Subcutaneous abdominal adipose tissue (tissue), 5 donors: ENCODE results near the gene SLC4A5.

Experiments used
- H3K27ac ChIP-seq: one replicate; pipeline ENCODE4 v1.7.0; 2013; ENCODE audit warnings: low read depth, mild to moderate bottlenecking, inconsistent platforms, low read length, moderate library complexity
- H3K27me3 ChIP-seq, 5 donors: one replicate each; pipeline ENCODE4 v1.7.0; 2013; ENCODE audit warnings: low read length in 5 of 5, inconsistent platforms in 1 of 5; ENCODE audit not compliant: control insufficient read depth in 5 of 5, insufficient read depth in 4 of 5
- H3K36me3 ChIP-seq, 5 donors: one replicate each; pipeline ENCODE4 v1.7.0; 2013; ENCODE audit warnings: low read length in 5 of 5; ENCODE audit not compliant: control insufficient read depth in 5 of 5, insufficient read depth in 5 of 5
- H3K4me1 ChIP-seq, 5 donors: one replicate each; pipeline ENCODE4 v1.7.0; 2013; ENCODE audit warnings: low read length in 5 of 5, mild to moderate bottlenecking in 3 of 5, moderate library complexity in 1 of 5; ENCODE audit not compliant: control insufficient read depth in 5 of 5, insufficient read depth in 5 of 5
- H3K4me3 ChIP-seq, 5 donors: one replicate each; pipeline ENCODE4 v1.7.0; 2013; ENCODE audit warnings: low read length in 5 of 5, low read depth in 1 of 5
- H3K9ac ChIP-seq, 5 donors: one replicate each; pipeline ENCODE4 v1.7.0; 2013; ENCODE audit warnings: low read length in 5 of 5, mild to moderate bottlenecking in 4 of 5, moderate library complexity in 3 of 5
- H3K9me3 ChIP-seq, 5 donors: one replicate each; pipeline ENCODE4 v1.7.0; 2013; ENCODE audit warnings: low read length in 5 of 5; ENCODE audit not compliant: control insufficient read depth in 5 of 5
- donor health status: healthy.
- donor health status: healthy.
- donor health status: healthy.
- donor health status: healthy.
- donor health status: healthy.

Gene SLC4A5

GRCh38 chr2:74227646-74228045 lies 115.6 kb downstream of the SLC4A5 start:
- no peaks in the 10 kb centered on the region for H3K9me3 ChIP-seq
- H3K9ac ChIP-seq = no peak overlapping the region
- H3K4me1 ChIP-seq = no peaks in the 10 kb centered on the region
- H3K27me3 ChIP-seq = no peaks in the 10 kb centered on the region
- no peak overlapping the region for H3K4me3 ChIP-seq
- peaks cover 0 to 4% (median 0%) of the 10 kb centered on the region in 5 donors for H3K36me3 ChIP-seq
- H3K27ac ChIP-seq = no peak overlapping the region

DNA sequence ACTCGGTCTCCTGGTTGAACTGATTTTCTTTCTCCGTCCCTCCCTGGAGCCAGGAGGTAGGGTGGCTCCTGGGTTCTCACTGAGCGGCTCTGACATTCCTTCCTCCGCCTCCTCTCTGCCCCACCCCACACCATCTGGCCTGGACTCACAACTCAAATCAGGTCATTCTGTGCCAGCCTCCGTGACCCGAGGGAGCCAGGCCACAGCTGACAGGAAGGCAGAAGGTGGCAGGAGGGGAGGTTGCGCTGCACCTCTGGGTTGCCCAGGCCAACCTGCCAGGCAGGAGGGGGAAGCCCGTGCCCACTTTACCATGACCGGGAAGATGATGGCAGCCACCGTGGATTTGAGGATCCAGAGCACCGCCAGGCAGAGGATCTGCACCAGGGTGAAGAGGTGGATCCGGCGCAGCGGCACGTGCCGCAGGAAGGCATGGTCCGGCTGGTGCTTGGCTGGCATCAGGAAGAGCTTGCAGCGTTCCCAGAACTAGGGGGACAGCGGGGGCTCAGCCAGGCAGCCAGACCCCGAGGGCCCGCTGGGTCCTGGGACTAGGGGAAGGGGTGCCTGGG lies 116.5 kb downstream of the SLC4A5 start:
- Histone ChIP-seq H3K27me3 (no peaks in the 10 kb centered on the region), H3K27ac (no peak overlapping the region), H3K9ac (no peak overlapping the region), H3K9me3 (no peaks in the 10 kb centered on the region), H3K36me3 (peaks cover 0 to 4% (median 0%) of the 10 kb centered on the region in 5 donors), H3K4me1 (no peaks in the 10 kb centered on the region), H3K4me3 (no peak overlapping the region)

GRCh38 chr2:74225698-74226459 lies 117.3 kb downstream of the SLC4A5 start:
- no peaks in the 10 kb centered on the region for H3K9me3 ChIP-seq
- H3K4me1 ChIP-seq = no peaks in the 10 kb centered on the region
- H3K27me3 ChIP-seq = no peaks in the 10 kb centered on the region
- H3K27ac ChIP-seq = no peak overlapping the region
- no peak overlapping the region for H3K9ac ChIP-seq
- H3K4me3 ChIP-seq = no peak overlapping the region
- H3K36me3 ChIP-seq = no peaks in the 10 kb centered on the region

DNA sequence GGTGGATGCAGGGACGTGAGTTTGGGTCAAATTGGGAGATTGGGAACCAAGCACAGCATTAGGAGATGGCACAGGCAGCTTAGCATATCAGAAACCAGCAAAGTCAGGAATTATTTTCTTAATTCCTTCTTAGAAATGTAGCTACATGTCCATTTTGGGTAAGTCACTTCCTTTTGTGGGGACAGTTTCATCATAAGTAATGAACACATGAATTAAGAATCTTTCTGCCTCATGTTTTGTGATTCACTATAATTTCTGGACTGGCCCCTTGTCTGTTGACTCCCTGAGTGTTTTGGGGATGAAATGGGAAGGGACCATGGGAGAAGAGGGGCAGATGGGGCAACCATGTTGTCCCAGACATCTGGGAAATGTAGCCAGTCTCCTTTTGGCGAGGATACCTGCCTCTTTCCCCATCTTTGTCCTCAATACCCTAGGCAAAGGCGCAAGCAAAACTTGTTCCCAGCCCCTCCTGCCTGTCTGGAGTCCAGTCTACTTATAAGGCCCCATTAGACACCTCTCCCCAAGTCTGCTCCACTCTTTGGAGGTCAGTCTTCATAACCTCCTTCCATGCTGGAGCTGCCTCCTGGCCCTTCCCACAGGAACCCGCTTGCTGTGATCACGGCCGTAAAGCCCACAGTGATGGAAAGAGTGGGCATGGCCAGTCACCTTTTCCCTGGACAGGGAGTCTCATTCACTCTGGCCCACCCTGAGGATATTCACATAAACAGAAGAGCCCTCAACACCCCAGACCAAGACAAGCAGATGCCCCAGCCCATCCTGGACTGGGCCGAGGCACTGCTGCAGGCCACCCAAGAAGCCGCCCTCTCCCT lies 119.1 kb downstream of the SLC4A5 start:
- no peak overlapping the region for H3K27ac ChIP-seq

GRCh38 chr2:74222300-74222650 lies 120.9 kb downstream of the SLC4A5 start:
- Histone ChIP-seq H3K4me1 (no peaks in the 10 kb centered on the region), H3K9ac (no peak overlapping the region), H3K27me3 (no peaks in the 10 kb centered on the region), H3K4me3 (no peak overlapping the region), H3K36me3 (peaks cover 0 to 5% (median 3%) of the 10 kb centered on the region in 5 donors), H3K9me3 (no peaks in the 10 kb centered on the region), H3K27ac (no peak overlapping the region)

More for the DNA sequence above, 119.1 kb downstream of the SLC4A5 start:
- H3K9me3 ChIP-seq = no peaks in the 10 kb centered on the region
- no peaks in the 10 kb centered on the region for H3K36me3 ChIP-seq
- H3K4me1 ChIP-seq = no peaks in the 10 kb centered on the region
- H3K27me3 ChIP-seq = no peaks in the 10 kb centered on the region
- H3K9ac ChIP-seq = no peak overlapping the region
- H3K4me3 ChIP-seq = no peak overlapping the region

GRCh38 chr2:74221604-74222299 lies 121.5 kb downstream of the SLC4A5 start:
- Histone ChIP-seq H3K27ac (no peak overlapping the region), H3K4me1 (no peaks in the 10 kb centered on the region), H3K27me3 (no peaks in the 10 kb centered on the region), H3K36me3 (peaks cover 0 to 5% (median 3%) of the 10 kb centered on the region in 5 donors), H3K9ac (no peak overlapping the region), H3K4me3 (no peak overlapping the region), H3K9me3 (no peaks in the 10 kb centered on the region)

GRCh38 chr2:74221091-74221490 lies 122.1 kb downstream of the SLC4A5 start:
- H3K36me3 ChIP-seq = peaks cover 0 to 5% (median 3%) of the 10 kb centered on the region in 5 donors
- no peak overlapping the region for H3K4me3 ChIP-seq
- no peak overlapping the region for H3K9ac ChIP-seq
- no peaks in the 10 kb centered on the region for H3K4me1 ChIP-seq
- no peaks in the 10 kb centered on the region for H3K9me3 ChIP-seq
- no peak overlapping the region for H3K27ac ChIP-seq
- H3K27me3 ChIP-seq = no peaks in the 10 kb centered on the region

DNA sequence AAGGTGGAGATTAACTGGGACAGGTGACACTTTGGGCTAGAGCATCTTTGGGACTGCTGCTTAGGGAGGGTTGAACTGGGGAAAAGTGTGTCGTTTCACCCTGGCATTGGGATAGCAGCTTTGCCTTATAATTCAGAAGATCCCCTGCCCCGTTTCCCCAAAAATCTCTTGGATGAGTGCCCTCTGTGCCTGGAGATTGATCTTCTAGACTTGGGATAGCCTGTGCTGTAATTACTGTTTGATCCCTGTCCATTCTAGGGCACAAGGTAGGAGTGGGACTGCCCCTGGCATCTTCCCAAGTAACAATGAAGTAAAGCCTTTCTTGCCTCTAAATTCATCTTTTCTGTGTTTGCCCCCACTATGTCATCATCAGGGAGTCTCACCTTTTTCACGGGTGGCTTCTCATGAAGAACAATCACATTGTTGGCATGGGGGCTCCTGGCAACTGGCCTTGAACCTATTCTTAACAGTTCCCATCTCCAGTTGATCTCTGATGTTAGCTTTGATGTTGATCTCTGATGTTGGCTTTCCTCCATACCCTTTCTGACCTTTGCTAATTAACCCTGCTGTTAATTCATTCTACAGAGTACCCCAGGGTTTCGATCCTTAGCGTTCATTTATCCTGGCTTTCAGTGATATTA lies 123.2 kb downstream of the SLC4A5 start:
- peaks cover 0 to 6% (median 4%) of the 10 kb centered on the region in 5 donors for H3K36me3 ChIP-seq
- H3K4me3 ChIP-seq = no peak overlapping the region
- no peak overlapping the region for H3K27ac ChIP-seq
- no peaks in the 10 kb centered on the region for H3K27me3 ChIP-seq
- H3K9ac ChIP-seq = no peak overlapping the region
- no peaks in the 10 kb centered on the region for H3K4me1 ChIP-seq
- no peaks in the 10 kb centered on the region for H3K9me3 ChIP-seq

DNA sequence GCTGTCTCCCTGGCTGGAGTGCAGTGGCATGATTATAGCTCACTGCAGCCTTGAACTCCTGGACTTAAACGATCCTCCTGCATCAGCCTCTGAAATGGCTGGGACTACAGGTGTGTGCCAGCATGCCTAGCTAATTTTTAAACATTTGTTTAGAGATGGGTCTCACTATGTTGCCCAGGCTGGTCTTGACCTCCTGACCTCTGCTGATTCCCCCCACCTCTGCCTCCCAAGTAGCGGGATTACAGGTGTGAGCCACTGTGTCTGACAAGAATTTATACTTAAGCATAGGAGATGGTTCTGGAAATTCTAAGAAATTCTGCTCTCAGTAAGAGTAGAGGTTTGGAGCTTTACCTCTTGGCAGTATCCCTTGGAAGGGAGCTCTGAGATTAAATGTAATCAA lies 126.6 kb downstream of the SLC4A5 start:
- H3K27me3 ChIP-seq = no peaks in the 10 kb centered on the region
- H3K9ac ChIP-seq = no peak overlapping the region
- no peaks in the 10 kb centered on the region for H3K9me3 ChIP-seq
- no peak overlapping the region for H3K4me3 ChIP-seq
- no peak overlapping the region for H3K27ac ChIP-seq
- H3K4me1 ChIP-seq = no peaks in the 10 kb centered on the region
- H3K36me3 ChIP-seq = peaks cover 3 to 14% (median 4%) of the 10 kb centered on the region in 5 donors
